GM15510 (cell line): ENCODE measurements around the gene OR9A4.

Experiments used
- POLR2A ChIP-seq: IDR thresholded peaks from 3 replicates; pipeline ENCODE4 v1.6.1; 2011; ENCODE audit warnings: borderline replicate concordance; ENCODE audit not compliant: insufficient read length; ENCODE audit errors: extremely low read depth

The OR9A4 gene, protein sequence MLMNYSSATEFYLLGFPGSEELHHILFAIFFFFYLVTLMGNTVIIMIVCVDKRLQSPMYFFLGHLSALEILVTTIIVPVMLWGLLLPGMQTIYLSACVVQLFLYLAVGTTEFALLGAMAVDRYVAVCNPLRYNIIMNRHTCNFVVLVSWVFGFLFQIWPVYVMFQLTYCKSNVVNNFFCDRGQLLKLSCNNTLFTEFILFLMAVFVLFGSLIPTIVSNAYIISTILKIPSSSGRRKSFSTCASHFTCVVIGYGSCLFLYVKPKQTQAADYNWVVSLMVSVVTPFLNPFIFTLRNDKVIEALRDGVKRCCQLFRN

DNA sequence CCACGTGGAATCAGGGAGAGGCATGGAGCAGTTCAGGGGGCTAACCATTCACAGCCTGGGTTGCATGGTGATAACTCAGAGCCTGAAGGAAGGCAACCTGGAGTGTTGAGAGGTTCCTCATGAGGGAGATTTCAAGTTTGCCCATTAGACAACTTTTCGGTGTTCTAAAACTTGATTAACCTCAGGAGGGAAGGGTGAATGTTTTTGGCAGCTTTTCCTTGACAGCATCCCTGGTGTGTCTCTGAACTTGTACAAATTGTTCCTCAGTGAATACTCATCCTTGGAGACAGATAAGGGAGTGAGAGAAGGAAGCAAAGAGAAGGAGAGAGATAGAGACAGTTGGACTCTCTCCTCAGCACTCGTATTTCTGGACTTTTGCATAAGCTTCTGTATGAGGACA is at the start of gene OR9A4:
Gene OR9A4, plus strand, starts transcription at position 301 of the 400 bp plus-strand sequence. CDS start 2,477 bp downstream, outside the sequence.
- no peak for TF ChIP-seq POLR2A

DNA sequence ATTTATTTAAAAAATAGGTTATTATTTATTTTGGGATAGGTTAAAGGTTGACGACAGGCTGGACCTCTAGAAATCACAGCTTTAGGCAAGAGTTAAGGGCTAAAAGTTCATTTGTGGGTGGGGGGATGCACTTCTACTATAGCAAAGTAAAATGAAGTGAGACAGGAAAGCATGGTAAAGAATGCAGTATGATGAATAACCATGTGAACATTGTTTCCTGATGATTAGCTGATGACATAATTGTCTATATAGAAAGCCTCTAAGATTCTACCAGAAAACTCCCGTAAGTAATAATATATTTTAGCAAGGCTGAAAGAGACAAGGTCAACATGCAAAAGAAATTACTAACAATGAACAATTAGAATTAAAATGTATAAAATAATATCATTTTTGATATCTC is 49.2 kb upstream of the OR9A4 start:
- no peak for TF ChIP-seq POLR2A

GRCh38 chr7:141872931-141873330 is 43.3 kb upstream of the OR9A4 start:
- TF ChIP-seq POLR2A: no peak

DNA sequence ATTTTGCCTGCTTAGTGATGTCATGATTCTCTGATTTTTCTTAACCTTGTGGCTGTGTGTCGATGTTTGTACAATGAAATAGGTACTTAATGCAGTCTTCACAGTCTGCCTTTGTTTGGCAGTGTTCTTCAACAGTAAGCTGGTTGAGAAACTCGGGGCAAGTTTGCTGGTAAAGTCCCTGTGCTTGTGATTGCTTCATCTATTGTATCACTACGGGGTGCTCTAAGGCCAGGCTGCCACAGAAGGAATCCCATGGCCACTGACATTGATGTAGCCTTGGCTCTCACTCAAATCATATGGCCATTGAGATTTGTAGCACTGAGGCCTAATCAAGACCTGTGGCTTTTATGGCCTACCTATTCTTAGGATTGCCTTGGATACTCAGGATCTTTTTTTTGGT is 41.4 kb upstream of the OR9A4 start:
- TF ChIP-seq POLR2A: no peak

GRCh38 chr7:141875453-141875852 is 40.7 kb upstream of the OR9A4 start:
- TF ChIP-seq POLR2A: no peak

- no peak for TF ChIP-seq POLR2A
These were observed 39.8 kb upstream of the OR9A4 start for GRCh38 chr7:141876371-141876770.

GRCh38 chr7:141877365-141877764 is 38.8 kb upstream of the OR9A4 start:
- no peak for TF ChIP-seq POLR2A

DNA sequence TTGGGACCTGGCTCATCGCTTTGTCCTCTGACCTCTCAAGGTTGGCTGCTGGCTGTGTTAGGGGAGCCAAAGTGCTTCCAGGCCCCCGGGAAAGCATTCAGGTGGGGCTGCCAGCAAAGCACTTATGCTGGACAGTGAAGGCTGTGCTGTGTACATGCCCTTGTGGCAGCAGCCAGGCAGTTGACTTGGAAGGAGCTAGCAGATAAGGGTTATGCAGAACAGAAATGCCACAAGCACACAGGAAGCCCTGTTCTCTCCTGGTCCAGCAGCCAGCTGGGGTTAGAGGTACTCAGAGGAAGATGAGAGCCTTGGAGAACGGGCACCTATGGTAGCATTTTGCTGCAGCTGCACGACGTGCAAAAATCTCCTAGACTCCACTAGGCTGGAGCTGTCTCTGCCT is 35.2 kb upstream of the OR9A4 start:
- TF ChIP-seq POLR2A: no peak

GRCh38 chr7:141884539-141885225 is 31.5 kb upstream of the OR9A4 start:
- no peak for TF ChIP-seq POLR2A

- no peak for TF ChIP-seq POLR2A
These were observed 26.9 kb upstream of the OR9A4 start for GRCh38 chr7:141889321-141889720.

DNA sequence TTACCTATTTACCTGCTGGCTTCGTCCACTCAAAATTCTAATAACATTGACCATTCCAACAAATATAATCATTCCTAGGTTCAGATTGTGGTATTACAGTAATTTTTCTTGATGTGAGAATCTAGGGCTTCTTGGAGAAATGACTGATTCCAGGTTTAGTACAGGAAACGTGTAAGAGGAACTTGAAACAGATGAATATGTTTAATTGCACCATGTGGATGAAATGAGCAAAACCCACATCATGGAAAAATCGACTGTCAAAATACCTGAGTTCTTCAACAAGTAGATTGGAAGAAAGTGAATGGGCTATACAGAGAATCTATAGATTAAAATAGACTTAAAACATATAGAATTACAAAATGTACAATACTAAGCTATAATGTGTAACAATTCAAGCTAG is 24.9 kb upstream of the OR9A4 start:
- TF ChIP-seq POLR2A: no peak

DNA sequence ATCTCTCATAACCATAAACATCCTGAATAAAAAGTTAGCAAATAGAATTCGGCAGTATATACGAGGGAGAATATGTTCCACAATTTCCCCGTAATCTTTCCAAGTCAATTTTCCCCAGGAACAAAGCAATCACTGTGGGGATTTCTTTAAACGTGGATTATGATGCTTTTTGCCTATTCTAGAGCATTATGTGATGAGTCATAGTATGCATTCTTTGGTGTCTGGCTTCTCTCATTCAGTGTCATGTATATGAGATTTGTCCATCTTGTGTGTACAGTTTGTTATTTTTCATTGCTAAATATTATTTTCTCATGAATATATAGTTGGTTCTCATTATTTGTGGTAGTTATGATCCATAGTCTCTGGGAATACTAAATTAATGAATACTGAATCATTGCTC is 9.9 kb upstream of the OR9A4 start:
- TF ChIP-seq POLR2A: no peak

- TF ChIP-seq POLR2A: no peak
These were observed 4.8 kb upstream of the OR9A4 start for GRCh38 chr7:141911391-141911790.

DNA sequence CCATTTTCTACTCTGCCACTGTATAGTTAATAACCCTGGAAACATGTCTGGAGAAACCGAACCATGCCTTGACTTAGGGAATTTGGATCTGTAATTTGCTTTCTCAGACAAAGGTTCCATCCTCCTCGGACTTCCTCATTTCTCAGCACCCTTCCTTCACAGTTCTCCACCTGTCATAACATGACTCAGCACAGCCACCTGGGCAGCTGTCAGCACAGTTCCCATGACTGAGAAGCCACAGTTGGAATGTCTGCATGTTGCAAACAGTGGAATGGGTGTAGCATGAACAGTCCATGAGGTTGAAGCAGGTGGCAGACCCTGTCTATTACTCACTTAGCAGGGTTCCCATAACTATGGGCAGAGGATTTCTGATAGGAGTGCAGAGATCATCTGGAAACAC is 634 bp upstream of the OR9A4 start:
- TF ChIP-seq POLR2A: no peak

- TF ChIP-seq POLR2A: no peak
These were observed 4.1 kb downstream of the OR9A4 start for GRCh38 chr7:141920281-141920680.
